ENCODE data around the gene RASGRP4.

Gene RASGRP4

DNA sequence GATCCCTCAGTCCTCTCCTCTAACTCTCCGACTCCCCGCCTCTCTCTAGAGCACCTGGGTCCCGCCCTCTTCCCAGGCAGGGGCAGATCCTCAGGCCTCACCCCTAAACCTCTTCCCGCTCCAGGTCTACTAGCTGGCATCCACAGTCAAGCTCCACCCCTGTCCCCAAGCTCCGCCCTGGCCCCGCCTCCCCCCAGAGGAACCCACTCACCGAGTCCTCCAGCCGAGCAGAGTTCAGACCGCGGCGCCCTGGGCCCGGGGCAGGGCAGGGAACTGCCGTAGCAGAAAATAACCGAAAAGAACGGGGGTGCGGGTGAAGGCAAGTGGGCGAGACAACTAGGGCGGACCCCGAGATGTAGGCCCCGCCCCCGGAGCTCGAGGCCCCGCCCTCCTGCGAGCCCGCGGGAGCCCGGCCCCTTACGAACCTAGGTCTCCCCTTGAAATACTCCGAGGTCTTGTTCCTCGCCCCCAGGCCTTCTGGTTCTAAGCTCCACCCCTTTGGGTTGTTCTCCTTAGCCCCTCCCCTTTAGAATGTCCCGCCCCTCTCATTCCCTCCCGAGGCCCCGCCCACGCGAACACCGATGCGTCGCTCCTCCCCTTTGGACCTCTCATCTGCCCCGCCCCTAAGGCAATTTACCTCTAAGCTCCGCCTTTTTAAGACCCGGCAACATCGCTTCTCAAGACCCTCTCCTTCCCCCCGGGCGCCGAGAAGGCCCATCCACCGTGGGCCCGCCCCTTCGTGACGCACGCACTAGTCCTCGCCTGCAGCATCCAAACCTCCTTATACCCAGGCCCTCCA, 38.3 kb downstream of the RASGRP4 start, which contains the start of gene GGN:
Gene GGN, minus strand, starts transcription at position 485 of the 799 bp plus-strand sequence. CDS start 773 bp downstream, outside the sequence.
- no peak for TF ChIP-seq ZFX (IDR thresholded peaks at IDR 0.05)
- TF ChIP-seq, protein P1, sequence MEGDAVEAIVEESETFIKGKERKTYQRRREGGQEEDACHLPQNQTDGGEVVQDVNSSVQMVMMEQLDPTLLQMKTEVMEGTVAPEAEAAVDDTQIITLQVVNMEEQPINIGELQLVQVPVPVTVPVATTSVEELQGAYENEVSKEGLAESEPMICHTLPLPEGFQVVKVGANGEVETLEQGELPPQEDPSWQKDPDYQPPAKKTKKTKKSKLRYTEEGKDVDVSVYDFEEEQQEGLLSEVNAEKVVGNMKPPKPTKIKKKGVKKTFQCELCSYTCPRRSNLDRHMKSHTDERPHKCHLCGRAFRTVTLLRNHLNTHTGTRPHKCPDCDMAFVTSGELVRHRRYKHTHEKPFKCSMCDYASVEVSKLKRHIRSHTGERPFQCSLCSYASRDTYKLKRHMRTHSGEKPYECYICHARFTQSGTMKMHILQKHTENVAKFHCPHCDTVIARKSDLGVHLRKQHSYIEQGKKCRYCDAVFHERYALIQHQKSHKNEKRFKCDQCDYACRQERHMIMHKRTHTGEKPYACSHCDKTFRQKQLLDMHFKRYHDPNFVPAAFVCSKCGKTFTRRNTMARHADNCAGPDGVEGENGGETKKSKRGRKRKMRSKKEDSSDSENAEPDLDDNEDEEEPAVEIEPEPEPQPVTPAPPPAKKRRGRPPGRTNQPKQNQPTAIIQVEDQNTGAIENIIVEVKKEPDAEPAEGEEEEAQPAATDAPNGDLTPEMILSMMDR (conservative IDR thresholded peaks at IDR 0.05), result no peak
- no peak within 1 kb of the TSS for H3K27ac ChIP-seq

DNA sequence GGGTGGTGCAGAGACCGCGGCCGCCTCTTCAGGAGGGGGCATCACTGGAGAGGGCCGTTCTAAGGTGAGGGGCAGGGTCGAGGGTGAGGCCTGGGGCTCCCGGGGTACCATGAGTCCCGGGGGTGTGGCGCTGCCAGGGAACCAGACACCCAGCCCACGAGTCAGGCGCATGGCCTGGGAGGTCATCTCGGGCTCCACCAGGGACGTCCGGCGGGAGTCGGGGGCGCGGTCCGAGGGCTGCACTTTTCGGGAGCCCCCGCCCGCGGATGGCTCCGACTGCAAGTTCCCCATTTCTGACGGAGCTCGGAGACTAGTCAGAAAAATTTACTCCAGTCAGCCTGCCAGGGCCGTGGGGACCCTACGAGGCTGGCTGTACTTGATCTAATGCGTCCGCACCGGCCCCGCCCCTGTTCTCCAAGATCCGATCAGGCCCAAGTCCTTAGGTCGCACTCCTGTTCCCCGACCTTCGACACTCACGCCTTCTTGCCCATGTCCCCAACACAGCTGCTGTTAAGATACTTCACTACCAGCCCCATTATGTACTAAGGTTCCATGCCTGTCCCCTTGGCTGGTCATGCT, 39.0 kb downstream of the RASGRP4 start:
- TF ChIP-seq ZFX (IDR thresholded peaks at IDR 0.05), result no peak
- TF ChIP-seq, protein P1 (conservative IDR thresholded peaks at IDR 0.05), result no peak
- H3K27ac ChIP-seq, result no peak overlapping the region

- H3K27ac ChIP-seq, result no peak overlapping the region
- TF ChIP-seq, protein P1 (conservative IDR thresholded peaks at IDR 0.05), result no peak
- no peak for TF ChIP-seq ZFX (IDR thresholded peaks at IDR 0.05)
Observed at GRCh38 chr19:38386300-38386970, 39.6 kb downstream of the RASGRP4 start.

DNA sequence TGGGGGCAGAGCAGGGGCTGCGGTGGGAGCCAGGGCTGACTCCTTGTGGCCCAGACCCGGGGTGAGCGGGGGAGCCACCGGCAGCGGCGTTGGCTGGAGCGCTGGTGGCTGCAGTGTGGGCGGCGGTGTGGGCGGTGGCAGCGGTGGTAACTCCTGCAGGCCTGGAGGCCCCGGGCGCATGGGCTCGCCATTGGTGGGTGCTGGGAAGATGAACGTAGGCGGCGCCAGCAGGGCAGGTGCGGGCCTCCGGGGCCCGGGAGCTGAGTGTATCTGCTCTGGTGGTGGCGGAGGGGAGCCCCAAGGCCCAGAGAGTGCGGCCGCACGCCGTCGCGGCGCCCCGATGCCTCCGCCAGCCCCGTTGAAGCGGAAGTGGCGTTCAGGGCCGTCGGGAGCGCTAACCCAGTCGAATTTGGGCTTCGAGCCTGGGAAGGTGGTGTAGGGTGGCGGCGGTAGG, 40.2 kb downstream of the RASGRP4 start:
- no peak for TF ChIP-seq ZFX (IDR thresholded peaks at IDR 0.05)
- TF ChIP-seq, protein P1 (conservative IDR thresholded peaks at IDR 0.05), result no peak
- H3K27ac ChIP-seq, result no peak overlapping the region

DNA sequence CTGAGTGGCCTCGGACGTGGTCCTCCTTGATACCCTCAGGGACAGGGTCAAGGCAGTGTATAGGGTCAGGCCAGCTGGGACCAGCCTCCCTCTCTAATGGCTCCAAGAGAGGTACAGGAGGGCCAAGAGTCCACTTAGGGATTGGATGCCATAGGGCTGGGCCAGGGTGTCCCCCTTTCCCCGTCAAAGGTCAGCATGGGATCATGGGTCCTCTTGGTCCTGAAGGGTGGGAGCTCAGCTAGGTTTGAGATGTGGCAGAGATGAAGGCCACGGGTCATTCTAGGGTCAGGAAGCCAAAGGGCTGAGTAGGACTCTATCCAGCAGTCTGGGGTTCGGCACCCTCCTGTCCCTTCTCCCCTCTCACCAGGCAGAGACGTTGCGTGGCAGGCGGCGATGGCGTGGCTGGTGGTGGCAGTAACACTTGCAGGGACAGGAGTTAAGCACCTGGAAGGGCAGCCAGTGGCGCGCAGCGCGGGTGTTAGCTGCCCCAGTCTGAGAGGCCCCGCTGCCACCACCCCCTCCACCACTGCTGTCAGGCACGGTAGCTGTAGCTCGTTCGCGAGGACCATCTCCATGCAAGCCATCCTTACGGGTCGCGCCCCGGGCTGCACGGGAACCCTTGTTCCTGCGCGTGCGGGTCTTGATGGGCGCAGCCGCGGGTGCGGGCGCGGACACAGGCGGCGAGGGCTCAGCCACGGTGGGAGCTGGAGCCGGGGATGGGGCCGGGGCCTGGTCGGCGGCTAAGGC, 40.8 kb downstream of the RASGRP4 start:
- H3K27ac ChIP-seq, result no peak overlapping the region
- TF ChIP-seq ZFX (IDR thresholded peaks at IDR 0.05), result no peak
- TF ChIP-seq, protein P1 (conservative IDR thresholded peaks at IDR 0.05), result no peak

GRCh38 chr19:38384209-38385027, 41.6 kb downstream of the RASGRP4 start:
- no peak overlapping the region for H3K27ac ChIP-seq
- TF ChIP-seq, protein P1 (conservative IDR thresholded peaks at IDR 0.05), result no peak

Measured in C4-2B (cell line).